GM12878 (cell line): ENCODE measurements around the gene PROKR1. TPM values are rescaled to one million over a fixed set of nuclear protein-coding genes. Genes with fewer than 3 reads are reported as not detected.

ENCODE experiments used
- ATAC-seq: fragments of 200-7000 bp; cut with Tn5 transposase; 3 replicates; pipeline ENCODE4 v1.9.1; 2020; ENCODE audit warnings: mild to moderate bottlenecking, moderate library complexity
- BruUV-seq: library from RNA; stranded (reverse); fragments of 400-500 nt; replicated peaks from 2 replicates; lab custom pipeline; 2021; lab: Mats Ljungman, UMichigan
- CTCF ChIA-PET: fragments of 300-600 bp; sonication (Branson Sonifier 250); formaldehyde crosslinking; extraction: SDS; loops from one replicate; lab custom pipeline; 2021; ENCODE audit warnings: inconsistent platforms; lab: Yijun Ruan, JAX
- POLR2A ChIA-PET: fragments of 350-600 bp; formaldehyde crosslinking; extraction: SDS; loops from one replicate; lab custom pipeline; 2021; ENCODE audit warnings: inconsistent platforms; lab: Charles Lee
- RAD21 ChIA-PET: fragments of 300-600 bp; sonication (Branson Sonifier 250); formaldehyde crosslinking; loops from one replicate; lab custom pipeline; 2023; ENCODE audit warnings: antibody characterized with exemption; ENCODE audit not compliant: unreplicated experiment; lab: Charles Lee
- SMC1A ChIA-PET: fragments of 300-600 bp; sonication (Branson Sonifier 250); formaldehyde crosslinking; loops from one replicate; lab custom pipeline; 2023; ENCODE audit not compliant: unreplicated experiment, uncharacterized antibody; lab: Charles Lee
- DNase-seq: peaks from one replicate; pipeline ENCODE4 v3.0.0-alpha.2; 2011; ENCODE audit warnings: low read depth, low spot score
- FAIRE-seq: peaks from 3 replicates; lab custom pipeline; 2011; peaks lifted over from hg19 to GRCh38; lab: Jason Lieb, UNC
- H2AFZ ChIP-seq: 2 replicates; pipeline ENCODE4 v1.6.0; 2011; ENCODE audit warnings: low read depth, low read length, control low read depth; ENCODE audit not compliant: control insufficient read depth
- H3K27ac ChIP-seq: 2 replicates; pipeline ENCODE4 v1.5.1; 2011; ENCODE audit warnings: control low read depth; ENCODE audit not compliant: control insufficient read depth, insufficient read depth
- H3K27me3 ChIP-seq, 2 experiments: replicated peaks in 1 of 2; 2 replicates each; pipeline versions ENCODE4 v1.6.0 to v1.6.1; 2011; ENCODE audit warnings: low read length in 1 of 2; ENCODE audit not compliant: control insufficient read depth in 2 of 2, insufficient read depth in 2 of 2
- H3K36me3 ChIP-seq, 2 experiments: 2 replicates each; pipeline ENCODE4 v1.5.1; 2011; ENCODE audit warnings: low read length in 1 of 2; ENCODE audit not compliant: control insufficient read depth in 2 of 2, insufficient read depth in 2 of 2
- H3K4me1 ChIP-seq: 2 replicates; pipeline ENCODE4 v1.6.1; 2011; ENCODE audit warnings: mild to moderate bottlenecking, low read length, moderate library complexity, mixed read lengths; ENCODE audit not compliant: control insufficient read depth, insufficient read depth
- H3K4me2 ChIP-seq: 2 replicates; pipeline ENCODE4 v1.6.0; 2011; ENCODE audit warnings: control low read depth; ENCODE audit not compliant: control insufficient read depth, insufficient read depth
- H3K4me3 ChIP-seq: fragments of 200-600 bp; sonication (generic); 2 replicates; pipeline ENCODE4 v1.5.1; 2016
- H3K79me2 ChIP-seq: 2 replicates; pipeline ENCODE4 v1.6.0; 2011; ENCODE audit warnings: low read length; ENCODE audit not compliant: control insufficient read depth, insufficient read depth
- H3K9ac ChIP-seq: 2 replicates; pipeline ENCODE4 v1.8.0; 2011; ENCODE audit warnings: low read length, control low read depth, mixed read lengths; ENCODE audit not compliant: control insufficient read depth, insufficient read depth
- H3K9me3 ChIP-seq: replicated peaks from 3 replicates; pipeline ENCODE4 v1.5.1; 2011; ENCODE audit warnings: mild to moderate bottlenecking, low read length; ENCODE audit not compliant: control insufficient read depth, insufficient read depth
- H4K20me1 ChIP-seq: 2 replicates; pipeline ENCODE4 v1.6.0; 2011; ENCODE audit not compliant: control insufficient read depth, insufficient read depth
- ATF7 ChIP-seq: fragments of 450-650 bp; IDR thresholded peaks from 2 replicates; pipeline ENCODE4 v1.6.1; 2016; ENCODE audit warnings: low read depth, mild to moderate bottlenecking
- CBX5 ChIP-seq: sonication (generic); IDR thresholded peaks from 2 replicates; pipeline ENCODE4 v1.6.1; 2016; ENCODE audit warnings: low read depth, moderate library complexity, mild to moderate bottlenecking, inconsistent platforms
- DPF2 ChIP-seq: fragments of 450-650 bp; IDR thresholded peaks from 2 replicates; pipeline ENCODE4 v1.6.1; 2017; ENCODE audit warnings: mild to moderate bottlenecking
- HDAC2 ChIP-seq: fragments of 200-600 bp; sonication (generic); IDR thresholded peaks from 2 replicates; pipeline ENCODE4 v1.6.1; 2017
- MEF2B ChIP-seq: fragments of 450-650 bp; IDR thresholded peaks from 2 replicates; pipeline ENCODE4 v1.6.1; 2018; ENCODE audit warnings: mild to moderate bottlenecking, moderate library complexity; ENCODE audit not compliant: partially characterized antibody, poor library complexity, severe bottlenecking
- NR2C1 ChIP-seq: fragments of 450-650 bp; IDR thresholded peaks from 2 replicates; pipeline ENCODE4 v1.6.1; 2017; ENCODE audit warnings: antibody characterized with exemption, mild to moderate bottlenecking, moderate library complexity
- SP1 ChIP-seq: IDR thresholded peaks from one replicate; pipeline ENCODE4 v1.6.1; 2011; ENCODE audit warnings: low read depth, low read length
- SREBF2 ChIP-seq: IDR thresholded peaks from 2 replicates; pipeline ENCODE4 v1.6.1; 2012; ENCODE audit warnings: mild to moderate bottlenecking, low read length
- TARDBP ChIP-seq: IDR thresholded peaks from 2 replicates; pipeline ENCODE4 v1.6.1; 2016; ENCODE audit warnings: borderline replicate concordance
- WGBS: methylation state at CpG from one replicate; pipeline ENCODE4 v1.1.6; 2016; ENCODE audit warnings: low lambda C conversion rate; ENCODE audit not compliant: insufficient replicate concordance, insufficient coverage; ENCODE audit errors: missing lambda C conversion rate; 5-methylcytosine and 5-hydroxymethylcytosine counted together
- in situ Hi-C: fragments of 300-500 bp; cut with MboI; formaldehyde crosslinking; loops from 9 replicates; pipeline ENCODE4 v1.14.3; 2018; ENCODE audit warnings: mixed read lengths
- intact Hi-C: fragments of 100-400 bp; cut with micrococcal nuclease; formaldehyde crosslinking; loops from one replicate; pipeline ENCODE4 v1.14.2; 2022; ENCODE audit not compliant: unreplicated experiment
- polyA plus RNA-seq, 11 experiments: library from polyadenylated mRNA; depleted of rRNA in 4 of 11; unstranded in 6 of 11; stranded (reverse) in 5 of 11; fragments of >200 nt; fragmentation: Nextera tagmentation in 4 of 11; fragmentation: Illumina TruSeq in 1 of 11; extraction: Ambion mirVana in 4 of 11; extraction: Trizol in 1 of 11; gene quantifications; 1 replicate in 1 of 11; 2 replicates in 10 of 11; pipeline versions ENCODE4 v1.2.1 to v1.2.3, GENCODE V29; 2011 to 2016; ENCODE audit warnings: inconsistent platforms in 2 of 11, missing spikeins in 2 of 11, low read depth in 1 of 11
- total RNA-seq, 4 experiments: library from RNA; depleted of rRNA in 3 of 4; stranded (reverse); fragments of >200 nt in 3 of 4; fragmentation: Illumina TruSeq in 1 of 4; extraction: Trizol in 1 of 4; gene quantifications; 2 replicates each; pipeline versions ENCODE4 v1.2.1 to v1.2.3, GENCODE V29; 2013 to 2021
- TF ChIP-seq, protein P1 (sequence below): fragments of 450-650 bp; IDR thresholded peaks from 2 replicates; pipeline ENCODE4 v1.6.1; 2018; ENCODE audit warnings: mild to moderate bottlenecking, low read depth, moderate library complexity; ENCODE audit not compliant: partially characterized antibody
- TF ChIP-seq, protein P2 (sequence below): IDR thresholded peaks from 2 replicates; pipeline ENCODE4 v1.6.1; 2012; ENCODE audit warnings: low read length, inconsistent platforms
- TF ChIP-seq, protein P3 (sequence below): IDR thresholded peaks from 2 replicates; pipeline ENCODE4 v1.6.1; 2011; ENCODE audit warnings: mild to moderate bottlenecking, low read depth, low read length, moderate library complexity; ENCODE audit not compliant: insufficient replicate concordance
- TF ChIP-seq, protein P4 (sequence below): IDR thresholded peaks from 2 replicates; pipeline ENCODE4 v1.6.1; 2012; ENCODE audit warnings: low read depth, low read length, improper control_type of control experiment

The PROKR1 gene
- total and polyA plus RNA-seq, 10 of the 15 experiments (the other 5 are each of a cell fraction or from before 2014, with no cell fraction given), result 0.01 to 0.02 TPM; not detected in 8

DNA sequence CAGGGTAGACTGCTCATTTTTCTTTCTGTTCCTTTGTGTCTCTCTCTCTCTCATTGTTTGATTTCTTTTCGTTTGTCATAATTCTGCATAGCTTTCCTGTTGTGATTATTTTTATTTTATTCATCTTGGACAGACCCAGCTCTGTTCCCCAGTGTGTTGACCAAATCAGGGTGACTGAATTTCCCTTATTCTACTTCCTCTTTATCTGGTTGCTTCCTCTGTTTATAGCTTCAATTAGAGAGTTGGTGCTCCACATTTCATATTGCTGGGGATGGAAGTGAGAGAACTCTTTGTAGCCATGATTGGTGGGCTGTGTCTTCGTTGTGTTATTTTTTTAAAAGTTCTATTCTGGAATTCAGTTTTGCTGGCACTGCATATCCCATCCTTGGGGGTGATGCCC, 19.1 kb downstream of the PROKR1 start:
- FAIRE-seq (no peak), ATAC-seq (no peak), DNase-seq (no peak)
- no peaks in the 10 kb centered on the region for H3K79me2 ChIP-seq
- no peak overlapping the region for H3K4me3 ChIP-seq
- no peak overlapping the region for H3K4me2 ChIP-seq
- TF ChIP-seq, protein P1, sequence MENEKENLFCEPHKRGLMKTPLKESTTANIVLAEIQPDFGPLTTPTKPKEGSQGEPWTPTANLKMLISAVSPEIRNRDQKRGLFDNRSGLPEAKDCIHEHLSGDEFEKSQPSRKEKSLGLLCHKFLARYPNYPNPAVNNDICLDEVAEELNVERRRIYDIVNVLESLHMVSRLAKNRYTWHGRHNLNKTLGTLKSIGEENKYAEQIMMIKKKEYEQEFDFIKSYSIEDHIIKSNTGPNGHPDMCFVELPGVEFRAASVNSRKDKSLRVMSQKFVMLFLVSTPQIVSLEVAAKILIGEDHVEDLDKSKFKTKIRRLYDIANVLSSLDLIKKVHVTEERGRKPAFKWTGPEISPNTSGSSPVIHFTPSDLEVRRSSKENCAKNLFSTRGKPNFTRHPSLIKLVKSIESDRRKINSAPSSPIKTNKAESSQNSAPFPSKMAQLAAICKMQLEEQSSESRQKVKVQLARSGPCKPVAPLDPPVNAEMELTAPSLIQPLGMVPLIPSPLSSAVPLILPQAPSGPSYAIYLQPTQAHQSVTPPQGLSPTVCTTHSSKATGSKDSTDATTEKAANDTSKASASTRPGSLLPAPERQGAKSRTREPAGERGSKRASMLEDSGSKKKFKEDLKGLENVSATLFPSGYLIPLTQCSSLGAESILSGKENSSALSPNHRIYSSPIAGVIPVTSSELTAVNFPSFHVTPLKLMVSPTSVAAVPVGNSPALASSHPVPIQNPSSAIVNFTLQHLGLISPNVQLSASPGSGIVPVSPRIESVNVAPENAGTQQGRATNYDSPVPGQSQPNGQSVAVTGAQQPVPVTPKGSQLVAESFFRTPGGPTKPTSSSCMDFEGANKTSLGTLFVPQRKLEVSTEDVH, result no peak
- TF ChIP-seq, protein P2, sequence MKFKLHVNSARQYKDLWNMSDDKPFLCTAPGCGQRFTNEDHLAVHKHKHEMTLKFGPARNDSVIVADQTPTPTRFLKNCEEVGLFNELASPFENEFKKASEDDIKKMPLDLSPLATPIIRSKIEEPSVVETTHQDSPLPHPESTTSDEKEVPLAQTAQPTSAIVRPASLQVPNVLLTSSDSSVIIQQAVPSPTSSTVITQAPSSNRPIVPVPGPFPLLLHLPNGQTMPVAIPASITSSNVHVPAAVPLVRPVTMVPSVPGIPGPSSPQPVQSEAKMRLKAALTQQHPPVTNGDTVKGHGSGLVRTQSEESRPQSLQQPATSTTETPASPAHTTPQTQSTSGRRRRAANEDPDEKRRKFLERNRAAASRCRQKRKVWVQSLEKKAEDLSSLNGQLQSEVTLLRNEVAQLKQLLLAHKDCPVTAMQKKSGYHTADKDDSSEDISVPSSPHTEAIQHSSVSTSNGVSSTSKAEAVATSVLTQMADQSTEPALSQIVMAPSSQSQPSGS, result no peak
- TF ChIP-seq TARDBP, result no peak
- TF ChIP-seq, protein P3, sequence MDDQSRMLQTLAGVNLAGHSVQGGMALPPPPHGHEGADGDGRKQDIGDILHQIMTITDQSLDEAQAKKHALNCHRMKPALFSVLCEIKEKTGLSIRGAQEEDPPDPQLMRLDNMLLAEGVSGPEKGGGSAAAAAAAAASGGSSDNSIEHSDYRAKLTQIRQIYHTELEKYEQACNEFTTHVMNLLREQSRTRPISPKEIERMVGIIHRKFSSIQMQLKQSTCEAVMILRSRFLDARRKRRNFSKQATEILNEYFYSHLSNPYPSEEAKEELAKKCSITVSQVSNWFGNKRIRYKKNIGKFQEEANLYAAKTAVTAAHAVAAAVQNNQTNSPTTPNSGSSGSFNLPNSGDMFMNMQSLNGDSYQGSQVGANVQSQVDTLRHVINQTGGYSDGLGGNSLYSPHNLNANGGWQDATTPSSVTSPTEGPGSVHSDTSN, result no peak
- TF ChIP-seq, protein P4, sequence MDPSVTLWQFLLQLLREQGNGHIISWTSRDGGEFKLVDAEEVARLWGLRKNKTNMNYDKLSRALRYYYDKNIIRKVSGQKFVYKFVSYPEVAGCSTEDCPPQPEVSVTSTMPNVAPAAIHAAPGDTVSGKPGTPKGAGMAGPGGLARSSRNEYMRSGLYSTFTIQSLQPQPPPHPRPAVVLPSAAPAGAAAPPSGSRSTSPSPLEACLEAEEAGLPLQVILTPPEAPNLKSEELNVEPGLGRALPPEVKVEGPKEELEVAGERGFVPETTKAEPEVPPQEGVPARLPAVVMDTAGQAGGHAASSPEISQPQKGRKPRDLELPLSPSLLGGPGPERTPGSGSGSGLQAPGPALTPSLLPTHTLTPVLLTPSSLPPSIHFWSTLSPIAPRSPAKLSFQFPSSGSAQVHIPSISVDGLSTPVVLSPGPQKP, result no peak
- no peak for TF ChIP-seq NR2C1
- TF ChIP-seq ATF7, result no peak
- no peak for TF ChIP-seq MEF2B
- no peak for TF ChIP-seq HDAC2
- TF ChIP-seq DPF2, result no peak
- TF ChIP-seq SREBF2, result no peak
- no peak for TF ChIP-seq CBX5
- no peak for TF ChIP-seq SP1
- in situ Hi-C loops, result no loop called here
- H3K27me3 ChIP-seq, result peaks cover 0 to 4% of the 10 kb centered on the region in 2 experiments; a peak in 2 of 4 replicates
- no peak overlapping the region for H3K27ac ChIP-seq
- BruUV-seq, result no TSS peak
- H3K36me3 ChIP-seq, result no peaks in the 10 kb centered on the region
- H3K9ac ChIP-seq, result no peak overlapping the region
- ChIA-PET POLR2A (no interaction called here), SMC1A (interaction anchor here (0.6 kb wide), 1 partner anchor 608 kb away, joined by 3 read pairs; no protein-coding TSS in a partner anchor), RAD21 (no interaction called here), CTCF (no interaction called here)
- intact Hi-C loops, result no loop called here
- H2AFZ ChIP-seq, result no peak overlapping the region
- no peaks in the 10 kb centered on the region for H4K20me1 ChIP-seq
- WGBS, result 0% methylated on average over 2 of the region's 2 CpGs
- H3K4me1 ChIP-seq, result no peaks in the 10 kb centered on the region
- H3K9me3 ChIP-seq, result no peaks in the 10 kb centered on the region
